ENCODE measurements around the gene CCDC86.

Gene CCDC86

DNA sequence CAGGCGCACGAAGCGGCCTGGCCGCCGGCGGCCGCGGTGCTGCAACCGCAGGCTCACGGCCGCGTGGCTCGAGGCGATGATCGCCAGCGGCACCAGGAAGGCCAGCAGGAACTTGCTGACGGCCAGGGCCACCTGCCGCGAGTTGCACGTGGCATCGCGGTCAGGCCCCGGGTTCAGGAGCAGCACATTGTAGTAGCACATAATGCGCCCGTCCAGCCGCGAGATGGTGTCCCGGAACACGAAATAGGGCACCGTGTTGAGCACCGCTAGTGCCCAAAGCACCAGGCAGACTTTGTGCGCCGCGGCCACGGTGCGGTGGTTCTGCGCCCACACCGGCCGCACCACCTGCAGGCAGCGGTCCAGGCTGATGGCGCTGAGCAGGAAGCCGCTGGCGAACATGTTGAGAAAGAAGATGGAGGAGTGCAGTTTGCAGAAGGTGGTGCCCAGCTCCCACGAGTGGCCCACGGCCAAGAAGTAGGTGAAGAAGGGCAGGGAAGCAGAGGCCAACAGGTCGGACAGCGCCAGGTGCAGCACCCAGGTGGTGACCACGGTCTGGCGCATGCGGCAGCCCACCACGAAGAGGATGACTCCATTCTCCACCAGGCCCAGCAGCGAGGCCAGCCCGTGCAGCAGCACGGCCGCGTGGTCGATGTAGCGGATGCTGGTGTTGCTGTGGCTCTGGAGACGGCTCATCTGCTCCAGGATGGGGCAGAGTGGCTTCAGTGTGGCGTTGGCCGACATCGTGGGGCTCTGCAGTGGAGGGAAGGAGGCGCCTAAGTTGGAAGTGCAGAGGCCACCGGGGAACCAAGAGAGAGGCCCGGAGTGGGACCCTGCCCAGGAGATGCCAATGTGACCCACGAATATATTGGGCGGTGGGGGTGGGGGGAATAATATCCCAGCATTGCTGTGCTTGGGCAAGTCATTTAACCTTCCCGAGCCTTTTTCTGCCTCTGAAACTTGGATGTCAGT, 11.4 kb downstream of the CCDC86 start:
- no peak for DNase-seq (ENCODE audit: low read depth in 2 of 2)

DNA sequence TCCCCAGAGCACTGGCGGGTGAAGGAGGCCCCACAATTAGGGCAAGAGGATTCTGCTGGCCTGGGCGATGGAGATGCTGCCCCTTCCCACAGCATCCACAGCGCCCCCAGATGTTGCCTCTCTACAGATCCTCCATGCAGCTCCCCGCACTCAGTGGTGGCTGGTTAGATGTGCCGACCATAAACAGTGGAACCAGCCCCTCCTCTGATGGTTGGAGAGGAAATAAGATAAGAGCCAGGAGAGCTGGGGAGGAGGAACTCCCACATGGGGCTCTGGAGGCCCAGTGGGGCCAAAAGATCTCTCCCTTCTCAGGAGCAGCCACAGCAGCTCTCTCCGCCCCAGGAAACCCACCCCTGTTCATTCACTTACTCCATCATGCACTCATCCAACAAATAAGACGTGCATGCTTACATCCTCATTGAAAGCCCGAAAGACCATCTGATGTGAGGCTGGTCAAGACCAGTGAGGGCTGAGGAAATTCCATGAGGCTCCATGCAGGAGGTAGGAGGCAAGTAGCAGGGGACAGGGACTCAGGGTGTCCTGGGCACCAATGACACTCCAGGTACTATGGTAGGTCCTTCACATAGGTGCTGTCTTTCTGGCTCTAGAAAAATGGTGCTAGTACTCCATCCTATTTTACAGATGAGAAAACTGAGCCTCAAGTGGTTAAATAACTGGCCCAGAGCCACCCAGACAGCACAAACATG, 12.4 kb downstream of the CCDC86 start:
- DNase-seq (ENCODE audit: low read depth in 2 of 2), result no peak

DNA sequence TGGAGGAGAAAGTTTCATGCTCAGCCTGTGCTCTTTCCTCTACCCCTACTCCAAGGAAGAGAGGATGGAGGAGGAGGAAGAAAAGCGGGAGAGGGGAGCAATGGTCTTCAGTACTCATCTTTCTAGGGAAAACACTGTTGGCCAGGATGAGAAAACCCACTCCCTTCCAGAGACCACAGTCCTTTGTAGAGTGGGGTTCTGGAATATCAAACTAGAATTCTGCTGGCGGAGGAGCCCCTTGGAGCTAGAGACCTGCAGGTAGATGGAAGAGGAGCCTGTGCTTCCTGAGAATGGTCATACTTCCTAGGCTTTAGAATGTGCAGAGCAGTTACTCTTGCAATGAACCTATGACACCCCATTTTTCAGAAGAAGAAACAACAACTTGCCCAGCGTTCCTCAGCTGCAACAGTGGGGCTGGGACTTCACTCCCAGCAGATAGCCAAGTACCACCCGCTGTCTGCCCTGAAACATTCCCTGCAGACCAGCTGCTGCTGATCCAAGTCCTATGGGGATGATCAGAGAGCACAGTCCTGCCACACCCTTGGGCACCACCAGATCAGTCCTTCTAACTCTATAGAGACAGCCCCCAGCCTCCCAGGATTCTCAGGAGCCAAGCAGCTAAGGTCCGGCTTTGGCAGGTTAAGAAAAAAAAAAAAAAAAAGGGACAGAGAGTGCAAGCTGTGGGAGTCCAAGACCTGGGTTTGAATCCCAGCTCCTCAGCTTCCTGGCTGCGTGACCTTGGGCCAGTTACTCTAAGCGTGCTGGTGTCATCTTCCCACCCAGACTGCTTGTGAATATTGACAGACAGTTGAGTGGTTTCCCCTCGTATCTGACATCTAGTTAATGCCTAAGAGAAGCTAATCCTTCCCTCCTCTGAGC, 13.2 kb downstream of the CCDC86 start:
- DNase-seq (ENCODE audit: low read depth in 2 of 2), result no peak

DNA sequence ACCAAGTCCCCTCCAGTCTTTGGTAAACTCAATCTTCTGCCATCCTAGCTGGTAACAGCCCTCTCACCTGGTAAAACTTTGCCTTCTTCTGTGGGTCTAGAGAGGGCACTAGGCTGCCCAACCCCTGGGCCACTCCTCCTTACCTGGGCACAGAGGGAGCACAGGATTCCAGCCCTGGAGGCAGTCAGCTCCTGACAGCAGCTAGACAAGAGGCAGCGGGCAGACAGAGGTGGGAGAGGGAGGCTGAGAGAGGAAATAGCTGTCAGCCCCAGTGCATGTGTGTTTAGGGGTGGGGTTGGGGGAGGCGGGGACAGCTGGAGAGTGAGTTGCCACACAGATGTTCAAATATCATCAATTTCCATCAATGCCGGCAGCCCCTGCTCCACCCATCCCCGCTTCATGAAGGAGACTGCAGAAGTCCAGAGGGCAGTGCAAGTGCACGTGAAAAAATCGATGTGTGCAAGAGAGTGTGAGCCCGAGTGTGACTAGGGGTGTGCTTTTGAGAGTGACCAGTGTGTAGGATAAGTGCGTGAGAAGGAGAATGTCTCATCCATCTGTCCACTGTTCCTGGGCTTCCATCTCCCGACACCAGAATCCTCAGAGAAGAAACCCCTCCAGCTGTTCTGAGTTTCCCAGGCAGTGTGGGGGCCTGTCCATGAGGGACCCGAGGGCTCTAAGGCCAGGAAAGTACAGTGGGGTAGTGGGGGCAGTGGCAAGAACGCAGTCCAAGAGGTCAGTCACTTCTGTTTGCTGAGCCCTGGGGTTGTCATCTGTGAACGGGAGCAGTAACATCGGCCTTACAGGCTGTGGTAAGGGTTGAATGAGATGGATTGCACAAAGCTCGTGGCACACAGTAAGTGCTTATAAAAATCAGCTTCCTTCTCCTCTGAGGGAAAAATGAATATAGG, 14.1 kb downstream of the CCDC86 start, which contains the start of gene PTGDR2:
Gene PTGDR2, minus strand, starts transcription at position 225 of the 908 bp plus-strand sequence. CDS start 2,228 bp downstream, outside the sequence.
- no peak for DNase-seq (ENCODE audit: low read depth in 2 of 2)

DNA sequence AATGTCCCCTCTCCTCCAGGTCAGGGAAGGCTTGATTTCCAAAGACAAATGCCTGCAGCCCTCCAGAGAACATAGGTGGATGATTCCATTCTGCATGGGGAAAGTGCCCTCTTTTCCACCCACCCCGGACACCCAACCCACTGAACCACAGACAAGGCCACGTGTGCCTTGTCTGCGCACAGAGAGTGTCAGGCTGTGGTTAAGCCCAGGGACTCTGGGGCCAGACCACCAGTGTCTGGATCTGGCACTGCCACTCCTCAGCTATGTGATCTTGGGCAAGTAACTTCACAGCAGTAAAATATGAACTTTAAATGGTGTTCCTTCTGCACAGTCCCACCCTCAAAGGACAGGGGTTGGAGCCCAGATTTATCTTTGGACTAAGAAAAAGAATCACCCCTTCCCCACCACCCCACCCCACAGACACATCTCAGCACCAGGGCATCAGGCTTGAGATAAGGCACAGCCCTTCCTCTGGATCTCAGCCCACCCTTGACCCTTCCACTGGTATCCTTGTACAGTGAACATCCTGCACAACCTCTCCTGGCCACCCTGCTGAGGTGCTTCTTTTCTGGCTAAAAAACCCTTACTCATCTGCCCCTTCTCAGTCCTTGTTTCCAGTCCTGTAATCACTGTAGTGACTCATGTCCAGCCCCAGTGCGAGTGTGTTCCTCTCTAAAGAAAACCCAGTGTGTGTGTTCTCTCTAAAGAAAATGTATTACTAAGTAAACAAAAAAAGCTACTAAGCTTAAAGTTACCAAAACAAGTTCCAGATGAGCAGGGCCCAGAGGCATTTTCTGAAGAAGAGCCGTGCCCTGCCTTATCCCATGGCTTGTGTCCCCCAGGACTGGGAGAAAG, 15.7 kb downstream of the CCDC86 start:
- no peak for DNase-seq (ENCODE audit: low read depth in 2 of 2)

DNA sequence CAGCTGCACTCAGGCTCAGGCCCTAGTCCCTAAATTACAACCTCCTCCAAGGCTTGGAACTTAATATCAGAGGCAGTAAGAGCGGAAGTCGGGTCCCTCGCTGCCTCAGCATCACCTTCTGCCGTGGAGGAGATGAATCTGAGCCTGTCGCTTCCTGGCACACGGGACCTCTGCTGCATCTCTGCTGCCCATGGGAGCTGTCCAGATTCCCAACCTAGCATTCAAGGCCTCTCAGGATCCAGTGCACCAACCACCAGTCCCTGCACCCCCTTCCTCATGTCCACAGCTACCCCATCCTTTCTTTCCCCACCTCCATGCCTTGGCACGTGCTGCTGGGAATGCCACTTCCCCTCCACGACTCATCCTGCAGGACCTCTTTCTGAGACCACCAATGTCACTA, 16.3 kb downstream of the CCDC86 start:
- no peak for DNase-seq (ENCODE audit: low read depth in 2 of 2)

DNA sequence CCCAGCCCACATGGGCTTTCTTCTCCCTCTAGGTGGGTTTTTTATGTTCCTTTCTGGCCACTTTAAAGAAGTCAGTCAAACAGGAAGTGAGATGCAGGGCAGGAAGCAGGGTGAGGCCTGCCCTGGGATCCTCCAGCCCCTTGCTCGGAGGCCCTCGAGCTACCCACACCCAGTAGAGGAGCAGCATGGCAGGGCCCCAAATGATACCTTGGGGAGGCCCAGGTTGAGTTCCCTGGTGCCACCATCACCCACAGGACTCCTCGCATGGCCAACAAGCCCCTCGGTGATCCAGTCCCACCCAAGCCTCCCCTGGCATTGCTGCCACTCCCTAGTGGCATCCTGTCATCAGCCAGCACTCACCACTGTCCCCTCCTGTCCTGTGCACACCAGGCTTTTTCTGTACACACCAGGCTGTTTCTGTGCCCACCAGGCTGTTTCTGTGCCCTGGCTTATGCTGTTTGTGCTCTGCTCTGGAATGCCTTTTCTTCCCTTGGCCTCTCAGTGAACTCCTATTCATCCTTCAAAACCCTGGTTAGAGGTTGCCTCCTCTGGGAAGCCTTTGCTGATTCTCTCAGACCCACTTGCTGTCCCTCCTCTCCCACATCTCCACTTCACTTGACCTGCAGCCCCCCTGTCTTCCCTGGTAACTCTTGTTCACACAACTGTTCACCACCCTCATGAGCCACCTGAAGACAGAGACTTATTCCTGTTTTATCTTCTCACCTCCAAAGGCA, 17.0 kb downstream of the CCDC86 start:
- no peak for DNase-seq (ENCODE audit: low read depth in 2 of 2)

DNA sequence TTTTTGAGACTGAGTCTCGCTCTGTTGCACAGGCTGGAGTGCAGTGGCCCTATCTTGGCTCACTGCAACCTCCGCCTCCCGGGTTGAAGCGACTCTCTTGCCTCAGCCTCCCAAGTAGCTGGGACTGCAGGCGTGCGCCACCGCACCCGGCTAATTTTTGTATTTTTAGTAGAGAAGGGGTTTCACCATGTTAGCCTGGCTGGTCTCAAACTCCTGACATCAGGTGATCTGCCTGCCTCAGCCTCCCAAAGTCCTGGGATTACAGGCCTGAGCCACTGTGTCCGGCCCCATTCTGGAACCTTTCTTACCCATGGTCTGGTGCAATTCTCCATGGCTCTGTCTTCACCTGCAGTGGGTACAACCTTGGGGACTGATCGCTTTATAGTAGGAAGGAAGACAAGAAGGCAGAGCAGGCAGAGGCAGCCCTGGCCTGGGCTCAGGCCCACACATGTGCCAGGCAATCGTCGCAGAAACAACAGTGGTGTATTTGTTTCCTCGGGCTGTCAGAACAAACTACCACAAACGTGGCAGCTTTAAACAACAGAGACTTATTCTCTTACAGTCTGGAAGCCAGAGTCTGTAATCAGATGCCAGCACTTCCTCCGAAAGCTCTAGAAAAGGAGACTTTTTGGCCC, 17.8 kb downstream of the CCDC86 start:
- no peak for DNase-seq (ENCODE audit: low read depth in 2 of 2)

DNA sequence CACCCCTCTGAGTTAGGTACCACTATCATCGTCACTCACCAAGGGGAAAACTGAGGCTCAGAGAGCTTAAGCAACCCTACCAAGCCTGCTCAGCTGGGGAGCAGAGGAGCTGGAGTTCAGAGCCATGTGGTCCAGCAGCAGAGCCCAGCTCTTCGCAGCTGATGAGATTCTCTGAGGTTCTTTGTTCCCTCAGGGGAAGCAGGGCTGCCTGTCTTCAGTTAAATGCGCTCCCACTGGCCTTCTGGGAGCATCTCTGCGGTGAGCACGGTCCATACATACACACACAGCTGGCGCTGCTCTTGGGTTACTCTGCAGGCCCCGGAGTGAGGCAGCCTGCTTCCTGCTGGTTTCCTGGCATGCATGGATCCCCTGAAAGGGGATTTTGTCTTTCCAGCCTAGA, 19.0 kb downstream of the CCDC86 start:
- DNase-seq (ENCODE audit: low read depth in 2 of 2), result no peak

DNA sequence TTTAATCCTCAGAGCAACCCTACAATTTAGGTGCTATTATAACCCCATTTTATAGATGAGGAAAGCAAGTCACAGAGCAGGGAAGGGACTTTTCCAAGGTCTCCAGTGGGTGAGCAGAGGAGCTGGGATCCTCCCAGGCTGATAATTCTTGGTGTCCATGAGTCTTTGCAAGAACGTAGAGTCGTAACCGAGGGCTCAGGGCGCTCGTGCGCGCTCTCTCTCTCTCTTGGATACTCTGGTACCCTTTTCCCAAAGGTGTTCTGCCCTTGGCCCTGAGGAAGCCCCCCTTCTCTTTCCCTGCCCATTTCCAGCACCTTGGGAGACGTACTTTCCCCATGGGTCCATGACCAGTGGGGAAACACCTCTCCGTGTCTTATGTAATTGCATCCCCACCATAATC, 20.3 kb downstream of the CCDC86 start:
- no peak for DNase-seq (ENCODE audit: low read depth in 2 of 2)

DNA sequence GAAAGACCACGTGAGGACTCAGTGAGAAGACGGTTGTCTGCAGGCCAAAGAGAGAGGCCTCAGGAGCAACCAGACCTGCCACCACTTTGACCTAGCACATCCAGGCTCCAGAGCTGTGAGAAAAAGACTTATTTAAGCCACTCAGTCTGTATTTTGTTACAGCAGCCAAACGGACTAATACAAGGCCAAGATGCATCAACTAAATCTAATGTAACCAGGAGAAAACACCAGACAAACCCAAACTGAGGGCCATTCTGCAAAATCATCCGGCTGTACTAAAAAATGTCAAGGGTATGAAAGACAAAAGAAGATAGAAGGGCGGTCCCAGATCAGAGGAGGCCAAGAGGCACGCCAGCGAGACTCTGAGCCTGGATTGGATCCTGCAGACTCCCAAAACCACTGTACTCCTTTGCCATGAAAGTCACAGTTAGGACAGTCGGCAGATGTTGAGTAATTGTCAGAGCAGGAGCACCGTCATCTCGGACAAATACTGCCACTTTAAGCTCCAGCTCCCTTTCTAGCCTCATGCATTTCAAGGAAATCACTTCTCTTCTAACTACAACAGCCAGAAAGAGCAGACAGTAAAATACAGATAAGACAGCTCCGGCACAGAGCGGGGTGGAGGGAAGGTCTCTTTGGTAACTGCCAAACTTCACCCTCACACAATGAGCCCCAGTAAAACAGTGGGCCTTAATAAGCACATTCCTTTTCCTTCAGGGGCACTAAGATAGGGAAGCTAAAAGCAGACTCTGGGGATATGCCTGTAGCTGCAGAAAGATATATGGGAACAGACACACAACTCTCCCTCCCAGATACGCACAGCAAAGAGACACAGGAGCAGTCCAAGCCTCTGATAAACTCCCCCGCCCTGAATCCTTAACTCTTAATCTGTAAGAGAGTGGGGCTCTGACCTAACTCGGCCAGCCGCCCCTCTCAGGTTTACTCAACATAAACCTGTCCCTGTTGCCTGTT, 21.9 kb downstream of the CCDC86 start:
- DNase-seq (ENCODE audit: low read depth in 2 of 2), result no peak

DNA sequence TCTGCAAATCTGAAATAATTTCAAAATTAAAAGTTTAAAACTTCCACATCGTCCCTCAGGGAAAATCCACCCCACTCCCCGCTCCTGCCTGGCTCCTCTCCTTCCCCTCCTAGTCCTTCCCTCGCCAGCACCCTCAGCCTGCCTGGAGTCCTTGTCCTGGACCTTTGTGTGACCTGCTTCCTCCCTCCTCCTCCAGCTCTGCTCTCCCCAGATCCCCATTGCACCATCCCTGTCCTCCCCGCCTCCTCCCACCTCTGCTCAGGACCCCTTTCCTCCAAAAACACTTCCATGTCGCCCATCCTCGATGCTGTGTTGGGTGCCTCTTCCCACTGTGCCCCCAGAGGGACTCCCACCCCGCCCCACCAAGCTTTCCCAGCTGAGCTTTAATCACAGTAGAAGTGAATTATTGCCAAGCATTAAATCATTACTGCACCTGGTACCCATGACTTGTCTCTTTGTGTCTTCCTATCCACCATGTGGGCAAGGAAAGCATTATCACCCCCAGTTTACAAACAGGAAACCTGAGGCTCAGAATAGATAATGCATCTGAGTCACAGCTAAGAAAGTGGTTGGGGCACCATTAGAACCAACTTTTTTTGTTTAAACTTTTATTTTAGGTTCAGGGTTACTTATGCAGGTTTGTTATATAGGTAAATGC, 23.1 kb downstream of the CCDC86 start:
- no peak for DNase-seq (ENCODE audit: low read depth in 2 of 2)

DNA sequence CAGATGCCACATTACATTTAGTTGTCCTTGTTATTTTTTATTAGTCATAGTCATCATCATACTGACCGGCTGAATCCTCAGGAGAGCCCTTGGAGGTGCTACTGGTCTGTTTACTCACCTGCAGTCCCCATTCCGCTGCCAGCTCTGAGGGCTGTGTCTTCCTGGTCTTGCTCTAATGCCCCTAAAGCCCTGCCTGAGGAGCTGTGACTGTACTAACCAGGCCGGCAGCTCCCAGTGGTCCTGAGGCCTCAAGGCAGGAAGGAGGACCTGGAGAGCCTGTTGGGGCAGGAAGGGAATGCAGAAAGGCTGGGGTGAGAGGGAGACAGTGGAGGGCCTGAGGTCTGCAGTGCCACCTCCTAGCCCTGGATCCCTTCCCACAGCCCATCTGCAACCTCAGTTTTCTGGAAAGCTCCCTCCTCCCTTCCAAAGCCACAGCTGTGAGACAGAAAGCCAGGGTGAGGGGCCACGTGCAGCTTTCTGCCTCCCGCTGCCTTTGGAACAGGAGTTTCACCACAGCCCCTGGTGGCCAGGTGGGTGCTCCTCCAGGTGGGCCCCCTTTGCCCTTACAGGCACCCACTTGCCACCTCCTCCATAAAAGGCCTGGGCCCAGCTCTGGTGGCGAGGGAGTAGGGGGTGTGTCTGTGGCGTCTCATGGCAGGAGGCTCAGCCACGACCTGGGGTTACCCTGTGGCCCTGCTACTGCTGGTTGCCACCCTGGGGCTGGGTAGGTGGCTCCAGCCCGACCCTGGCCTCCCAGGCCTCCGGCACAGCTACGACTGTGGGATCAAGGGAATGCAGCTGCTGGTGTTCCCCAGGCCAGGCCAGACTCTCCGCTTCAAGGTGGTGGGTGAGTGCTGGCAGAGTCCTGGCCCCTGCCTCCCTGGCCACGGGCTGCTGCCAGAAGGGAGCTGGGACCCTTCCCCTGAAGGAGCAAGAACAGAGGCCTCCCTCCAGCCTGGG, 25.3 kb downstream of the CCDC86 start, which contains the start of gene ZP1:
Gene ZP1, plus strand, starts transcription at position 632 of the 960 bp plus-strand sequence. Its CDS starts 20 bp downstream, at position 652.
- no peak for DNase-seq (ENCODE audit: low read depth in 2 of 2)

DNA sequence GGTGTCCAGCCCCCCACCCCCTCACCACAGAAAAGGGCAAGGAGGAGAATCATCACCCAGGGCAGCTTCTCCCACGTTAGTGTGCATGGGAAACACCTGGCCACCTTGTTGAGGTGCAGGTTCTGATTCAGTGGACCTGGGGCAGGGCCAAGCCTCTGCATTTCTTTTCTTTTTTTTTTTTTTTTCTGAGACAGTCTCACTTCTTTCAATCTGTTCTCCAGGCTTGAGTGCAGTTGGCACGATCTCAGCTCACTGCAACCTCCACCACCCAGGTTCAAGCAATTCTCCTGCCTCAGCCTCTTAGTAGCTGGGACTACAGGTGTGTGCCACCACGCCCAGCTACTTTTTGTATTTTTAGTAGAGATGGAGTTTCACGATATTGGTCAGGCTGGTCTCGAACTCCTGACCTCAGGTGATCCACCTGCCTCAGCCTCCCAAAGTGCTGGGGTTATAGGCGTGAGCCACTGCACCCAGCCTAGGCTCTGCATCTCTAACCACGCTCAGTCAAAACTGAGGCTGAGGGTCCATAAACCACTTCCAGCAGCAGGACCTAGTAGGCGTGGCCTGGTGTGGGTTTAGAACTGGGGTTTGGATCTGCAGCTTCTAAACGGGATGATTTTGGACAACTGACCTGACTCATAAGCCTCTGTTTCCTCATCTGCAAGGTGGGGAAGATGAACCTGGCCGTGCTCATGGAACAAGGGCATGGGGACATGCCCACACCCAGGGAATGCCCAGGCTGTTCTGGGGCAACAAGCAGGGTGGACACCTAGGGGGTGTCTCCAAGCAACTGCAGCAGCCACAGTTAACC, 26.2 kb downstream of the CCDC86 start:
- no peak for DNase-seq (ENCODE audit: low read depth in 2 of 2)
